Measurements from ENCODE around the gene OR13A1.
"Not testable (repeated sequence)": the region's sequence is repeated elsewhere in the genome, so short reads cannot be mapped to it uniquely, and the experiment has no call there.

OR13A1 gene

GRCh38 chr10:45280113-45280760 is 35.2 kb downstream of the OR13A1 start:
- no peak for DNase-seq (ENCODE audit: low read depth in 2 of 2)

GRCh38 chr10:45279682-45280081 is 35.7 kb downstream of the OR13A1 start:
- no peak for DNase-seq (ENCODE audit: low read depth in 2 of 2)

- no peak for DNase-seq (ENCODE audit: low read depth in 2 of 2)
Measured at GRCh38 chr10:45278860-45279498, 36.4 kb downstream of the OR13A1 start.

- DNase-seq (ENCODE audit: low read depth in 2 of 2), result not testable (repeated sequence)
Measured at GRCh38 chr10:45276146-45276545, 39.3 kb downstream of the OR13A1 start.

- no peak for DNase-seq (ENCODE audit: low read depth in 2 of 2)
Measured at GRCh38 chr10:45274364-45274763, 41.0 kb downstream of the OR13A1 start.

- DNase-seq (ENCODE audit: low read depth in 2 of 2), result not testable (repeated sequence)
Measured at GRCh38 chr10:45267777-45268176, 47.6 kb downstream of the OR13A1 start.

- DNase-seq (ENCODE audit: low read depth in 2 of 2), result no peak
Measured at GRCh38 chr10:45265996-45266395, 49.4 kb downstream of the OR13A1 start.

- no peak for DNase-seq (ENCODE audit: low read depth in 2 of 2)
Measured at GRCh38 chr10:45261946-45262345, 53.5 kb downstream of the OR13A1 start.

GRCh38 chr10:45261243-45261775 is 54.1 kb downstream of the OR13A1 start:
- DNase-seq (ENCODE audit: low read depth in 2 of 2), result no peak

GRCh38 chr10:45260635-45261034 is 54.8 kb downstream of the OR13A1 start:
- DNase-seq (ENCODE audit: low read depth in 2 of 2), result not testable (repeated sequence)

GRCh38 chr10:45259786-45260495 is 55.5 kb downstream of the OR13A1 start:
- not testable (repeated sequence) for DNase-seq (ENCODE audit: low read depth in 2 of 2)

- DNase-seq (ENCODE audit: low read depth in 2 of 2), result no peak
Measured at GRCh38 chr10:45257600-45257999, 57.8 kb downstream of the OR13A1 start.

- no peak for DNase-seq (ENCODE audit: low read depth in 2 of 2)
Measured at GRCh38 chr10:45256246-45256645, 59.2 kb downstream of the OR13A1 start.

GRCh38 chr10:45255706-45256105 is 59.7 kb downstream of the OR13A1 start:
- DNase-seq (ENCODE audit: low read depth in 2 of 2), result no peak

GRCh38 chr10:45254892-45255291 is 60.5 kb downstream of the OR13A1 start:
- DNase-seq (ENCODE audit: low read depth in 2 of 2), result no peak

- no peak for DNase-seq (ENCODE audit: low read depth in 2 of 2)
Measured at GRCh38 chr10:45253183-45253914, 62.1 kb downstream of the OR13A1 start.
